Natural killer cell (primary cell): ENCODE data around the gene SLC23A2. TPM values are rescaled to one million over a fixed set of nuclear protein-coding genes. Genes with fewer than 3 reads are reported as not detected.

Source experiments
- ATAC-seq, 3 donors: fragments of 150-1000 bp in 2 of 3; fragments of 200-7000 bp in 1 of 3; cut with Tn5 transposase; 1 replicate in 1 of 3; 2 replicates in 2 of 3; pipeline ENCODE4 v1.10.0; 2021; ENCODE audit warnings: mild to moderate bottlenecking in 2 of 3, moderate library complexity in 2 of 3
- DNase-seq, 2 donors: peaks; one replicate each; pipeline versions ENCODE4 v3.0.0 to v3.0.0-alpha.2; 2013 to 2021; ENCODE audit warnings: mixed read lengths in 1 of 2
- H3K27ac ChIP-seq: one replicate; pipeline ENCODE4 v1.5.1; 2013; ENCODE audit warnings: mild to moderate bottlenecking, low read length
- H3K27me3 ChIP-seq: one replicate; pipeline ENCODE4 v1.6.1; 2013; ENCODE audit warnings: low read length; ENCODE audit not compliant: control insufficient read depth, insufficient read depth
- H3K36me3 ChIP-seq: one replicate; pipeline ENCODE4 v1.6.1; 2013; ENCODE audit warnings: low read length; ENCODE audit not compliant: control insufficient read depth, insufficient read depth
- H3K4me1 ChIP-seq: one replicate; pipeline ENCODE4 v1.6.1; 2013; ENCODE audit warnings: low read length; ENCODE audit not compliant: control insufficient read depth, insufficient read depth
- H3K4me3 ChIP-seq: one replicate; pipeline ENCODE4 v1.5.1; 2013; ENCODE audit warnings: low read length
- H3K9me3 ChIP-seq: one replicate; pipeline ENCODE4 v1.6.1; 2013; ENCODE audit warnings: low read length; ENCODE audit not compliant: control insufficient read depth, insufficient read depth
- H3K27ac Mint-ChIP-seq, 2 donors: one replicate each; pipeline ENCODE4 v1.8.0; 2022; ENCODE audit warnings: mild to moderate bottlenecking in 2 of 2, mixed read lengths in 2 of 2, moderate library complexity in 1 of 2
- H3K27me3 Mint-ChIP-seq, 2 donors: one replicate each; pipeline ENCODE4 v1.8.0; 2022; ENCODE audit warnings: low read depth in 2 of 2, mixed read lengths in 2 of 2
- H3K36me3 Mint-ChIP-seq: one replicate; pipeline ENCODE4 v1.8.0; 2022; ENCODE audit warnings: mixed read lengths
- H3K4me1 Mint-ChIP-seq, 2 donors: one replicate each; pipeline ENCODE4 v1.8.0; 2022; ENCODE audit warnings: mixed read lengths in 2 of 2
- H3K4me3 Mint-ChIP-seq: one replicate; pipeline ENCODE4 v1.8.0; 2022; ENCODE audit warnings: mild to moderate bottlenecking, moderate library complexity, mixed read lengths
- H3K9me3 Mint-ChIP-seq, 2 donors: one replicate each; pipeline ENCODE4 v1.8.0; 2022; ENCODE audit warnings: mixed read lengths in 2 of 2
- CTCF ChIP-seq: fragments of 200-600 bp; IDR thresholded peaks from one replicate; pipeline ENCODE4 v1.8.0; 2022; ENCODE audit warnings: antibody characterized with exemption
- whole genome bisulfite sequencing: methylation state at CpG from one replicate; pipeline ENCODE4 v1.1.7; 2013; ENCODE audit warnings: missing lambda C conversion rate; ENCODE audit not compliant: insufficient coverage; 5-methylcytosine and 5-hydroxymethylcytosine counted together
- intact Hi-C: fragments of 100-400 bp; cut with micrococcal nuclease; formaldehyde crosslinking; loops from one replicate; pipeline ENCODE4 v1.14.2; 2022
- total RNA-seq, 4 donors: library from RNA; stranded (reverse); fragments of 120-200 nt in 1 of 4; gene quantifications; one replicate each; pipeline versions ENCODE4 v1.2.3 to v1.2.4, GENCODE V29; 2013 to 2022

The SLC23A2 gene
- total RNA-seq, 3 donors from 2014 or later (not counting 1 experiment from before 2014, with no cell fraction given), result 21.8 to 31.5 (median 26.0) TPM

GRCh38 chr20:4812216-4812615 is 189.1 kb downstream of the SLC23A2 start:
- H3K4me3 ChIP-seq, result no peak overlapping the region
- Mint-ChIP-seq H3K4me1 (peaks cover 48 to 59% of the 10 kb centered on the region in 2 donors), H3K9me3 (no peaks in the 10 kb centered on the region)

GRCh38 chr20:4811661-4812181 is 189.6 kb downstream of the SLC23A2 start:
- H3K9me3 ChIP-seq, result no peaks in the 10 kb centered on the region
- H3K4me3 ChIP-seq, result no peak overlapping the region
- H3K27me3 Mint-ChIP-seq, result no peaks in the 10 kb centered on the region
- no peaks in the 10 kb centered on the region for H3K36me3 ChIP-seq
- peak overlapping the region; percentile 99 for H3K27ac ChIP-seq
- H3K4me1 Mint-ChIP-seq, result peaks cover 48 to 59% of the 10 kb centered on the region in 2 donors
- peaks cover 76% of the 10 kb centered on the region for H3K4me1 ChIP-seq
- DNase-seq (peak; percentile 43 to 89), ATAC-seq (peak in 2 of 3 donors; percentile 21 to 57)
- no peak for TF ChIP-seq CTCF
- intact Hi-C loops, result loop anchor here (5.0 kb wide), 1 partner anchor 306 kb away; the partner anchor contains the start of gene PCNA
- H3K9me3 Mint-ChIP-seq, result no peaks in the 10 kb centered on the region
- H3K4me3 Mint-ChIP-seq, result peak overlapping the region; percentile 95
- 10% methylated on average over 8 of the region's 8 CpGs for WGBS
- H3K27ac Mint-ChIP-seq, result peak overlapping the region; percentile 99 to 100
- H3K36me3 Mint-ChIP-seq, result no peaks in the 10 kb centered on the region
- H3K27me3 ChIP-seq, result no peaks in the 10 kb centered on the region

More at GRCh38 chr20:4812216-4812615, 189.1 kb downstream of the SLC23A2 start:
- Histone ChIP-seq H3K4me1 (peaks cover 76% of the 10 kb centered on the region), H3K36me3 (peaks cover 1% of the 10 kb centered on the region), H3K27ac (peak overlapping the region; percentile 99), H3K27me3 (no peaks in the 10 kb centered on the region), H3K9me3 (no peaks in the 10 kb centered on the region)
- no peaks in the 10 kb centered on the region for H3K36me3 Mint-ChIP-seq
- peak overlapping the region; percentile 95 for H3K4me3 Mint-ChIP-seq
- 33% methylated on average over 6 of the region's 6 CpGs for WGBS
- peak overlapping the region; percentile 99 to 100 for H3K27ac Mint-ChIP-seq
- no peaks in the 10 kb centered on the region for H3K27me3 Mint-ChIP-seq
- intact Hi-C loops, result loop anchor here (5.0 kb wide), 1 partner anchor 305 kb away; the partner anchor contains the start of gene PCNA
- DNase-seq (peak in 1 of 2 donors; percentile 69), ATAC-seq (no peak)
- no peak for TF ChIP-seq CTCF

GRCh38 chr20:4811257-4811656 is 190.1 kb downstream of the SLC23A2 start:
- DNase-seq (peak in 1 of 2 donors; percentile 43), ATAC-seq (no peak)
- intact Hi-C loops, result loop anchor here (5.0 kb wide), 1 partner anchor 306 kb away; the partner anchor contains the start of gene PCNA
- H3K27ac Mint-ChIP-seq, result peak overlapping the region; percentile 99 to 100
- no peak overlapping the region for H3K4me3 ChIP-seq
- peak overlapping the region; percentile 95 for H3K4me3 Mint-ChIP-seq
- peaks cover 48 to 59% of the 10 kb centered on the region in 2 donors for H3K4me1 Mint-ChIP-seq
- WGBS, result 90% methylated on average over 4 of the region's 4 CpGs
- peaks cover 76% of the 10 kb centered on the region for H3K4me1 ChIP-seq
- TF ChIP-seq CTCF, result no peak
- H3K36me3 Mint-ChIP-seq, result no peaks in the 10 kb centered on the region
- no peaks in the 10 kb centered on the region for H3K9me3 Mint-ChIP-seq
- H3K27ac ChIP-seq, result peak overlapping the region; percentile 99
- H3K36me3 ChIP-seq, result no peaks in the 10 kb centered on the region
- H3K9me3 ChIP-seq, result no peaks in the 10 kb centered on the region
- no peaks in the 10 kb centered on the region for H3K27me3 Mint-ChIP-seq
- no peaks in the 10 kb centered on the region for H3K27me3 ChIP-seq
